ENCODE data around the gene GBA2. TPM values are rescaled to one million over a fixed set of nuclear protein-coding genes. Genes with fewer than 3 reads are reported as not detected.

Gene GBA2
- total and polyA plus RNA-seq, 2 donors (not counting 3 experiments of a cell fraction or from before 2014, with no cell fraction given) = 110 to 158 TPM

- H3K27me3 ChIP-seq (ENCODE audit: control insufficient read depth in 2 of 2, insufficient read depth in 2 of 2, low read length in 2 of 2) = no peaks in the 10 kb centered on the region
- H3K9me3 ChIP-seq (replicated peaks; ENCODE audit: control insufficient read depth, insufficient read depth, low read length) = no peaks in the 10 kb centered on the region
- intact Hi-C loops (cut with micrococcal nuclease) (no loop called here), dilution Hi-C loops (cut with MboI; ENCODE audit: extremely low pct_ligation_motif_present, low sequenced_read_pairs) (no loop called here)
- FAIRE-seq = no peak
- POLR2A ChIA-PET = no interaction called here
- no peaks in the 10 kb centered on the region for H3K36me3 ChIP-seq (ENCODE audit: control insufficient read depth in 2 of 2, extremely low read depth in 1 of 2, insufficient read depth in 2 of 2, low read length in 2 of 2)
- peaks cover 33% of the 10 kb centered on the region for H3K4me1 ChIP-seq (ENCODE audit: control insufficient read depth, extremely low read depth, insufficient read depth, low read length)
- no TSS peak for BruUV-seq (replicated peaks)
- no peak overlapping the region for H3K9ac ChIP-seq (replicated peaks; ENCODE audit: extremely low read depth, insufficient read depth, low read length)
- H4K20me1 ChIP-seq (replicated peaks; ENCODE audit: control insufficient read depth, extremely low read depth, insufficient read depth, low read length) = no peaks in the 10 kb centered on the region
- H3K9me1 ChIP-seq (replicated peaks; ENCODE audit: control insufficient read depth, extremely low read depth, insufficient read depth, low read length) = no peaks in the 10 kb centered on the region
- CTCF ChIA-PET = interaction anchor here (1.3 to 6.5 kb wide), 5 partner anchors 19 to 89 kb away, joined by 7 to 277 read pairs (median 130); partner anchors contain the start of genes FAM221B, GBA2, HINT2 and RGP1
- no peak for TF ChIP-seq MYC (IDR thresholded peaks at IDR 0.05; ENCODE audit: low read depth, low read length)
- no peak for TF ChIP-seq EZH2 (IDR thresholded peaks at IDR 0.05; ENCODE audit: borderline replicate concordance, low read depth, low read length, severe bottlenecking)
- TF ChIP-seq JUN (IDR thresholded peaks at IDR 0.05; ENCODE audit: borderline replicate concordance, insufficient read depth, insufficient read length, low read depth) = no peak
- no peak for TF ChIP-seq POLR2A (IDR thresholded peaks at IDR 0.05; ENCODE audit: low read depth, low read length)
- no peak for TF ChIP-seq FOS (IDR thresholded peaks at IDR 0.05; ENCODE audit: borderline replicate concordance, insufficient read depth, low read length)
- TF ChIP-seq GATA2 (IDR thresholded peaks at IDR 0.05; ENCODE audit: insufficient read depth, insufficient read length, low read depth, low read length) = no peak
- TF ChIP-seq POLR2AphosphoS5 (IDR thresholded peaks at IDR 0.05; ENCODE audit: insufficient read depth, low read depth, low read length) = no peak
- no peak for TF ChIP-seq MAX (IDR thresholded peaks at IDR 0.05; ENCODE audit: insufficient read depth, insufficient read length)
- no peak for TF ChIP-seq CTCF (IDR thresholded peaks at IDR 0.05; ENCODE audit: extremely low read depth in 1 of 2, insufficient read depth in 1 of 2, low read depth in 1 of 2, low read length in 2 of 2)
- no peak overlapping the region for H3K27ac ChIP-seq (ENCODE audit: insufficient read depth, low read depth, low read length)
- no peak overlapping the region for H2AFZ ChIP-seq (ENCODE audit: low read depth, low read length)
- H3K79me2 ChIP-seq (ENCODE audit: control insufficient read depth, insufficient read depth, low read length) = peaks cover 7% of the 10 kb centered on the region
- DNase-seq (ENCODE audit: low read depth, low spot score) = no peak
- no peak overlapping the region for H3K4me3 ChIP-seq (replicated peaks in 1 of 3; ENCODE audit: insufficient read depth in 1 of 3, low read depth in 1 of 3, low read length in 3 of 3)
- peak overlapping the region; percentile 9 for H3K4me2 ChIP-seq (ENCODE audit: insufficient read depth, low read length)
These were observed 43.8 kb upstream of the GBA2 start for GRCh38 chr9:35792826-35793225.
